Type B pancreatic cell (in vitro differentiated cells): ENCODE results near the gene VAT1L. TPM values are rescaled to one million over a fixed set of nuclear protein-coding genes. Genes with fewer than 3 reads are reported as not detected.

Experiments
- DNase-seq: peaks from one replicate; pipeline ENCODE4 v3.0.0; 2021; ENCODE audit warnings: mixed read lengths; ENCODE audit not compliant: unreplicated experiment; ENCODE audit errors: extremely low spot score
- H3K27ac Mint-ChIP-seq: 2 replicates; pipeline ENCODE4 v1.8.0; 2021; ENCODE audit warnings: mild to moderate bottlenecking, mixed read lengths
- H3K27me3 Mint-ChIP-seq: 2 replicates; pipeline ENCODE4 v1.8.0; 2021; ENCODE audit warnings: mixed read lengths
- H3K36me3 Mint-ChIP-seq: 2 replicates; pipeline ENCODE4 v1.8.0; 2021; ENCODE audit warnings: mixed read lengths
- H3K4me1 Mint-ChIP-seq: one replicate; pipeline ENCODE4 v1.8.0; 2021; ENCODE audit warnings: mixed read lengths; ENCODE audit not compliant: unreplicated experiment
- H3K4me3 Mint-ChIP-seq: 2 replicates; pipeline ENCODE4 v1.8.0; 2021; ENCODE audit warnings: mild to moderate bottlenecking, mixed read lengths
- H3K9me3 Mint-ChIP-seq: 2 replicates; pipeline ENCODE4 v1.8.0; 2021; ENCODE audit warnings: mixed read lengths
- total RNA-seq: library from RNA; stranded (reverse); gene quantifications from 2 replicates; pipeline ENCODE4 v1.2.1, GENCODE V29; 2021; ENCODE audit warnings: low replicate concordance
- TF ChIP-seq, protein P1 (sequence below): fragments of 200-600 bp; sonication (generic); conservative IDR thresholded peaks from 2 replicates; pipeline ENCODE4 v1.5.0; 2021; ENCODE audit warnings: antibody characterized with exemption, mild to moderate bottlenecking

The VAT1L gene
- total RNA-seq, 1 donor from 2014 or later = 12.4 TPM

- H3K36me3 Mint-ChIP-seq = no peaks in the 10 kb centered on the region
- TF ChIP-seq, protein P1, sequence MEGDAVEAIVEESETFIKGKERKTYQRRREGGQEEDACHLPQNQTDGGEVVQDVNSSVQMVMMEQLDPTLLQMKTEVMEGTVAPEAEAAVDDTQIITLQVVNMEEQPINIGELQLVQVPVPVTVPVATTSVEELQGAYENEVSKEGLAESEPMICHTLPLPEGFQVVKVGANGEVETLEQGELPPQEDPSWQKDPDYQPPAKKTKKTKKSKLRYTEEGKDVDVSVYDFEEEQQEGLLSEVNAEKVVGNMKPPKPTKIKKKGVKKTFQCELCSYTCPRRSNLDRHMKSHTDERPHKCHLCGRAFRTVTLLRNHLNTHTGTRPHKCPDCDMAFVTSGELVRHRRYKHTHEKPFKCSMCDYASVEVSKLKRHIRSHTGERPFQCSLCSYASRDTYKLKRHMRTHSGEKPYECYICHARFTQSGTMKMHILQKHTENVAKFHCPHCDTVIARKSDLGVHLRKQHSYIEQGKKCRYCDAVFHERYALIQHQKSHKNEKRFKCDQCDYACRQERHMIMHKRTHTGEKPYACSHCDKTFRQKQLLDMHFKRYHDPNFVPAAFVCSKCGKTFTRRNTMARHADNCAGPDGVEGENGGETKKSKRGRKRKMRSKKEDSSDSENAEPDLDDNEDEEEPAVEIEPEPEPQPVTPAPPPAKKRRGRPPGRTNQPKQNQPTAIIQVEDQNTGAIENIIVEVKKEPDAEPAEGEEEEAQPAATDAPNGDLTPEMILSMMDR = no peak
- DNase-seq = no peak
- no peaks in the 10 kb centered on the region for H3K4me1 Mint-ChIP-seq
- H3K9me3 Mint-ChIP-seq = no peaks in the 10 kb centered on the region
- H3K27me3 Mint-ChIP-seq = peaks cover 18% of the 10 kb centered on the region
- no peak overlapping the region for H3K27ac Mint-ChIP-seq
- H3K4me3 Mint-ChIP-seq = no peak overlapping the region
Observed at GRCh38 chr16:77748421-77749005, 39.9 kb upstream of the VAT1L start.

DNA sequence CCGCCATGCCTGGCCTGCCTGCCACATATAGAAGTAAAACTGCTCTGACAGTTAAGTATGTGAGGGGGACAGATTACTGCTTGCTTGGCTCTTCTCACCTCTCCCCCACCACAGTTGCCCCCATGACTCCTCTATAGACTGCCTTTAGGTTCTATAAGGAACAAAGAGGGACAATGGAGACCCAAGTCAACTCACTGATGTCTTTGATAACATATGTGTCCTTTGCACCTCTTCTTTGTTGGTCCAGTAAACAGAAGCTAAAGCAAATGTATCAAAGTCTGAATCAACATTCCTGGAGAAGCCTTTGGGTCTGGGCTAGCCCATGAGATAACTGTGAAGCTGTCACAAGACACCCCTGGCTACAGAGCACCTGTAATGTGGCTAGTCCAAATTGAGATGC is 38.9 kb upstream of the VAT1L start:
- Mint-ChIP-seq H3K4me3 (no peak overlapping the region), H3K9me3 (no peaks in the 10 kb centered on the region), H3K36me3 (no peaks in the 10 kb centered on the region), H3K4me1 (no peaks in the 10 kb centered on the region), H3K27me3 (peaks cover 23% of the 10 kb centered on the region), H3K27ac (no peak overlapping the region)
- no peak for DNase-seq
- TF ChIP-seq, protein P1 = no peak

DNA sequence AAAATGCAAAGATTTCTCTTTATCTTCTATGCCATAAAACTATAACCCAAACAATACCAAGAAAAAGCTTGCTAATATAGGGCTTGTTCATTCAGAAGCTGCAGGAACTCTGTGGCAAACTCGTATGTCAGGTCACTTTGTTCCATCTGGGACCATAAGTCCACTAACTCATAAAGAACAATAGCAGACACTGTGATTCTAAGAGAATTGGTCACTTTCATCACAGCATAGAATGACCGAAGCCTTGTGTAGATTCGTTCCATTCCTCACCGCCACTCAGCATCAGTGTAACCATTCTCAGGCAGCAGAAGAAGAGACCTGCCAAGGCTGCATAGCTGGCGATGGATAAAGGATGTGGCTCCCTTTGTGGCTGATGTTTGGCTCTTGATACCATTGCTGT is 30.3 kb upstream of the VAT1L start:
- H3K9me3 Mint-ChIP-seq = peaks cover 9% of the 10 kb centered on the region

DNA sequence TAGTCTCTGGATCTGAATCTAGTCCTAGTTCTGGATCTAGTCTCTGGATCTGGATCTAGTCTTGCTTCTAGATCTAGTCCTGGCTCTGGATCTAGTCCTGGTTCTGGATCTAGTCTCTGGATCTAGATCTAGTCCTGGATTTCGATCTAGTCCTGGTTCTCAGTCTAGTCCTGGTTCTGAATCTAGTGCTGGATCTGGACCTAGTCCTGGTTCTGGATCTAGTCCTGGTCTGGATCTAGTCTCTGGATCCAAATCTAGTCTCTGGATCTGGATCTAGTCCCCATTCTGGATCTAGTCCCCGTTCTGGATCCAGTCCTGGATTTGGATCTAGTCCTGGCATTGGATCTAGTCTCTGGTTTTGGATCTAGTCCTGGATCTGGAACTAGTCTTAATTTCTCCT is 29.9 kb upstream of the VAT1L start:
- DNase-seq = no peak
- Mint-ChIP-seq H3K36me3 (no peaks in the 10 kb centered on the region), H3K9me3 (peaks cover 9% of the 10 kb centered on the region), H3K4me3 (no peak overlapping the region), H3K27me3 (peaks cover 16% of the 10 kb centered on the region), H3K4me1 (peaks cover 4% of the 10 kb centered on the region), H3K27ac (no peak overlapping the region)
- TF ChIP-seq, protein P1 = no peak

More for the DNA sequence above, 30.3 kb upstream of the VAT1L start:
- H3K27me3 Mint-ChIP-seq = peaks cover 19% of the 10 kb centered on the region
- H3K36me3 Mint-ChIP-seq = no peaks in the 10 kb centered on the region
- no peak overlapping the region for H3K27ac Mint-ChIP-seq
- peaks cover 4% of the 10 kb centered on the region for H3K4me1 Mint-ChIP-seq
- TF ChIP-seq, protein P1 = no peak
- no peak overlapping the region for H3K4me3 Mint-ChIP-seq
- DNase-seq = no peak

DNA sequence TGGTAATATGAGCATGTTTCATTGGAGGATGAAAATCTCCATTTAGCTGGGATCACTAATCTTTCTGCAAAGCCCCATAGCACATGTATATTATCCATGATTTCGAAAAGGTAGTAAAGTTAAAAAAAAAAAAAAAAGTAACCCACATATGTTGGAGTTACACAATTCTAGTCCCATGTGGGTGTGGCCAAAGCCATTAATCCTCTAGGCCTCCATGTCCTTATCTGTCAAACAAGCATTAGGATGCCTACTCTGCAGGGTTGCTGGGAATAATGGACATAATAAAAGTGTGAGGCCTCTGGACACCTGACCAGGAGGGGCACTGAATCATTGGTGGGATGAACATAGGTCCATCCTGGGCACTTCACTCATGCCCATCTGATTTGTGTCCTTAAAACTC is 29.2 kb upstream of the VAT1L start:
- no peak overlapping the region for H3K27ac Mint-ChIP-seq
- peaks cover 12% of the 10 kb centered on the region for H3K9me3 Mint-ChIP-seq
- H3K36me3 Mint-ChIP-seq = no peaks in the 10 kb centered on the region
- peaks cover 11% of the 10 kb centered on the region for H3K27me3 Mint-ChIP-seq
- no peak for DNase-seq
- H3K4me3 Mint-ChIP-seq = no peak overlapping the region
- TF ChIP-seq, protein P1 = no peak
- peaks cover 8% of the 10 kb centered on the region for H3K4me1 Mint-ChIP-seq

DNA sequence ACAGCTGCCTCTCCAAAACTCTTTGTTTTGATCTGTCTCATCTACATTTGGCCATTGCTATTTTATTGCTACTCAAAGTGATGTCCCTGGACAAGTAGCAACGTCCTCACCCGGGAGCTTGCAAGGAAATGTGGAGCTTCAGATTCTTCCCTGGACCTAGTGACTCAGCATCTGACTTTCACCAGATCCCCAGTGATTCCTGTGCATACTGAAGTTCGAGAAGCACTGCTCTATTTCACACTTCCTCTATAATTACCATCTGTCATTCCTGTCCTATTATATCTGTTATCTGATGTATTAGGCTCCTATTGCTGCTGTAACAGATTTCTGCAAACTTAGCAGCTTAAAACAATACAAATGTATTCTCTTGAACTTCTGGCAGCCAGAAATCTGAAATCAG is 28.5 kb upstream of the VAT1L start:
- Mint-ChIP-seq H3K36me3 (no peaks in the 10 kb centered on the region), H3K27ac (no peak overlapping the region), H3K4me1 (peaks cover 11% of the 10 kb centered on the region), H3K9me3 (peaks cover 15% of the 10 kb centered on the region), H3K27me3 (peaks cover 11% of the 10 kb centered on the region), H3K4me3 (no peak overlapping the region)
- DNase-seq = no peak
- TF ChIP-seq, protein P1 = no peak
